Renal cortex interstitium (tissue), 11 donors: Measurements from ENCODE around the gene KCNH4. TPM values are rescaled to one million over a fixed set of nuclear protein-coding genes. Genes with fewer than 3 reads are reported as not detected.
"Not testable (repeated sequence)": the region's sequence is repeated elsewhere in the genome, so short reads cannot be mapped to it uniquely, and the experiment has no call there.

Experiments
- DNase-seq, 11 donors: peaks; one replicate each; pipeline ENCODE4 v3.0.0-alpha.2; 2013; ENCODE audit warnings: low read depth in 9 of 11, low spot score in 4 of 11; ENCODE audit errors: extremely low read depth in 1 of 11
- polyA plus RNA-seq, 3 donors: library from polyadenylated mRNA; unstranded; fragments of 120-200 nt; gene quantifications; one replicate each; pipeline ENCODE4 v1.2.1, GENCODE V29; 2013; ENCODE audit not compliant: insufficient read length in 3 of 3

The KCNH4 gene
- polyA plus RNA-seq, 3 donors, result 0.03 TPM; not detected in 1

DNA sequence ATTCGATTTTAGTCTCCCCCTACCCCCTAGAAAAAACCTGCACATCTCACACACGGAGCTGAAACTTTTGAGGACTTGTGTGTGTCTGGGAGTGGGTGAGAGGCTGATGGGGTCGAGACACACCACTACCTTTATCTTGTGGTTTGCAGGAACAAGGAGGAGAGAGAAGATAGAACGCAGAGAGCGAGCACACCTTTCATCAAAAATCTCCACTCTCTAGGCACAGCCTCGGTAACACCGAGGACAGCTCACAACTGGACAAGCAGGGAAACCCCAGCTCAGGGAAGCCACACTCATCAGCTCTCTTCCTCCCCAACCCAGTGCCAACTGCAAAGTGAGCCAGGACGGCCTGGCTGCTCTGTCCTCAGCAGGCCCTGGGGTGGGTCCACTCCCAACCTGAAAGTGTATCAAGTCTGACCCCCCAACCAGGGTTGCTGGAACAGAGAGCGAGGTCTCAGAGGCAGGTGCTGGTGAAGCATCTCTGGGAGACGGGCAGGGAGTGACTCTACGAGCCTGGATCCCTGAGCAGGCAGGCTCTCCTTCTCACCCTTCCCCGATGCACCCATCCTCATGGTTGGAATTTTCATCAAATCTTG, 18.6 kb upstream of the KCNH4 start:
- DNase-seq, result no peak

DNA sequence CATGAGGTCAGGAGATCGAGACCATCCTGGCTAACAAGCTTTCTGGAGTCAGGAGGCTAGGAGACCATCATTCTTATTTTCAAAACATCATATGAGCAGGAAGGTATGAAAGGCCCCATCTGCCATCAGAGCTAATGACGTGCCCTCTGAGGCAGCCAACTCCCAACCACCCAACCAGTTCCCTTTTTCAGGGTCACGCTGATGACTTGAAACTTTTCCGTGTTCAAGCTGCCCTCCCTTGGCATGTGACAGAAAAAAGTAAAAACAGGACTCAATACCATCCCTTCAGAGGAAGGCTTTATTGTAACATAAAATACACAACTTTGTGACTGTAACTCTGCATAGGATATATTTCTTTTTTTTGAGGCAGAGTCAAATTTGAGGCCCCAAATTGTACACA, 18.0 kb upstream of the KCNH4 start:
- no peak for DNase-seq

DNA sequence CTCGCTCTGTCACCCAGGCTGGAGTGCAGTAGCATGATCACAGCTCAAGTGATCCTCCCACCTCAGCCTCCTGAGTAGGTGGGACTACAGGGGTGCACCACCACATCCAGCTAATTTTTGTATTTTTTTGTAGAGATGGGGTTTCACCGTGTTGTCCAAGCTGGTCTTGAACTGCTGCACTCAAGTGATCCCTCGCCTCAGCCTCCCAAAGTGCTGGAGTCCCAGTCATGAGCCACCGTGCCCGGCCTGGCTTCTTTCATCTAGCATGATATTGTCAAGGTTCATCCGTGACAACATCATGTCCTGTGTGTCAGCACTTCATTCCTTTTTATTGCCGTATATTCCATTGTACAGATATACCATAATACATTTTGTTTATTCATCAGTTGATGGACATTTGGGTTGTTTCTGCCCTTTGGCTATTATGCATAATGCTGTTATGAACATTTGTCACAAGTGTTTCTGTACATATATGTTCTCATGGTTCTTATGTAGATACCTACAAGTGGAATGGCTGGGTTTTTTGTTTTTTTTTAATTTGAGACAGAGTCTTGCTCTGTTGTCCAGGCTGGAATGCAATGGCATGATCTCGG, 16.7 kb upstream of the KCNH4 start:
- no peak for DNase-seq

DNA sequence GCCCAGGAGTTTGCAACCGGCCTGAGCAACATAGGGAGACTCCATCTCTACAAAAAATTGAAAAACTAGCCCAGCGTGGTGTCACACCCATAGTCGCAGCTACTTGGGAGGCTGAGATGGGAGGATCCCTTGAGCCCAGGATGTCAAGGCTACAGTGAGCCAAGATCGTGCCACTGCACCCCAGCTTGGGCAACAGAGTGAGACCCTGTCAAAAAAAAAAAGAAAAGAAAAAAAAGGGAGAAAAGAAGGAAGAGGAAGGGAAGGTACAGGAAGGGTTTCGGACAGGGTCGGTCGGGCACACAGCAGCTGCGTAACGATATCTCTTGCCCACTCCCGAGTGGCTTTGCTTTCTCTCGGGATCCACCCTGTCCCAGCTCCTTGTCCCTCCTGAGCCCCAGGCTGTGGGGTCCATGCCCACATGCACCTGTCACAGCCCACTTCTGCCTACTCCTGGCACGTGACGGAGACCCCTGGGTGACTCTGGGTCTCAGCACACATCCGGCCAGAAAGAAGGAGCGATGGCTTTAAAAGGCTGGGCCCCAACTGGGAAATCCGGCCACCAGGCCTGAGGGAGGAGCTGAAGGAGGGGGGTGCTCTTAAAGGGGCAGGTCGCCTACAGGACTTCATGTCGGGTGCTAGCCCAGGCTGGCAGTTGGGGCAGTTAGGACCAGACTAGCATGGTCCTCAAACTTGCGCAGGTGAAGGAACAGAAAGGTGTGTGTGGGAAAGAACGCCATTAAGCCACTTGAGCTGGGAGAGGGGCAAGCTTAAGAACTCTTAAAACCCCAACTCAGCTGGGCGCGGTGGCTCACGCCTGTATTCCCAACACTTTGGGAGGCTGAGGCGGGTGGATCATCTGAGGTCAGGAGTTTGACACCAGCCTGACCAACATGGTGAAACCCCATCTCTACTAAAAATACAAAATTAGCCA, 13.3 kb upstream of the KCNH4 start, which contains the start of gene GHDC:
Gene GHDC, minus strand, starts transcription at position 526 of the 931 bp plus-strand sequence. CDS start 913 bp downstream, outside the sequence.
- peak; percentile 44 to 82 (median 75) for DNase-seq

DNA sequence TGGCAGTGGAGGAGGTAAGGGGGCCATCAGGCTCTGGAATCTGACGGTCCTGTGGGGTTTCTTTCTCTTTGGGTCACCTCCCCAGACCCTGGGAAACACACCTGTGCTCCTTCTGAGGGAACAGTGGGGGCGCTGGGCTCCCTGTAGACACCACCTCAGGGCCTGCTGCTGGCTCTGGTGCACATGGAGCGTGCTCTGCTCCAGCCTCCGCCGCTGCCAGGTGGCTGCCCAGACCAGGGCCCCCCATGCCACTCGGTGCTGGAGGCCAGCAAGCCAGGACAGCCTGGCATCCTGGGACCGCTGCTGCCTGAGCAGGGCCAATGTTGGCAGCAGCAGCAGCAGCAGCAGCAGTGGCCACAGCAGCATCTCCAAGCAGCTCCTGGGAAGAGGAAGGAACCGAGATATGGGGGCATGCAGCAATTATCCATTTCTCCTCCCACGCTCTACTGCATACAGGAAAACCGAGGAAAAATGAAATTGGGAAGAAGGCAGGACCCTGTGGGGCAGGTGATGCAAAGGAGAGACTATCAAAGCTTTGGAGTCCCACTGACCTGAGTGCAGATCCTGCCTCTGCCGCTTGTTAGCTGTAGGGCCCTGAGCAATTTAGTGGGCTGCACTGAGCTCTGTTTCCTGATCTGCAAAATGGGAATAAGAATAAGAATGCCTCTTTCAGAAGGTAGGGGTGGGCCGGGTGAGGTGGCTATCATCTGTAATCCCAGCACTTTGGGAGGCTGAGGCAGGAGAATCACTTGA, 12.4 kb upstream of the KCNH4 start:
- DNase-seq, result no peak

DNA sequence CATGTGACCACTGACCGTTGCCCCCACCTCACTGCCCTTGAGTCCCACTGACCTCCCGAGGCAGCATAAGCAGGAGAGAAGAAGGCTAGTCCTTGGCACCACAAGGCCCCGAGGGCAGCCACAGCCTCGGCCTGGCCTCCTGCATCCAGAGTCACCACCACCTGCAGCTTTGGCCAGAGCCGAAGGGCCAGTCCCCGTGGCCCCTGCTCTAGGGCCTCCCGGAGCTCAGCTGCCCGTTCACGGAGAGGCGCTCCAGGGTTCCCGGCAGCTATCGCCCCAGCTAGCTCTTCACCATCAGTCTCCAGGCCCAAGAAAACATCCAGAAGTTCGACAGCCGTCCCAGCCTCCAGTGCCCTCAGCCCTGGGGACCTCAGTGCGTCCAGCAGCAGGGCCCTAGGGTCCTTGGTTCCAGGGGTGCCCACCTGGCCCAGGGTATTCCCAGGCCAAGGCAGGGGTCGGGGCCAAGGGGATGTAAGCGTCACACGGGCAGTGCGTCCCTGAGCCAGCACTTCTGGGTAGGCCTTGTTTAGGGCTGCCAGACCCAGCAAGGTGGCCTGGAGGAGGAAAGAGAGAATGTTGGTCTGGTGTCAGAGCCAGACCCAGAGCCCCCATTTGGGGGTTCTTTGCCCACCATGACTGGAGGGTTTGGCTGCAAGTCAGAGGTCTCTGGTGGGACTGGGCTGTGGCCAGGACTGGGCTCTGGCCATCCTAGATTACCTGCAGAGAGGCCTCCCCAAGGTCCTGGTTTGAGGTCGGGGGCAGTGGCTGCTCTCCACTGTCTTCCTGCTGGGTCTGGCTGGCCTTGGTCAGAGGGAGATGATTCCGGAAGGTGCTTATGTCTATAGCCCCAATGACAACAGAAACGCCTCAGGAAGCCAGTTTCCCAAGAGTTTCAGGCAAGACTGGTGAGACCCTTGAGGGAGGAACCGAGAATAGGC, 11.5 kb upstream of the KCNH4 start:
- no peak for DNase-seq

DNA sequence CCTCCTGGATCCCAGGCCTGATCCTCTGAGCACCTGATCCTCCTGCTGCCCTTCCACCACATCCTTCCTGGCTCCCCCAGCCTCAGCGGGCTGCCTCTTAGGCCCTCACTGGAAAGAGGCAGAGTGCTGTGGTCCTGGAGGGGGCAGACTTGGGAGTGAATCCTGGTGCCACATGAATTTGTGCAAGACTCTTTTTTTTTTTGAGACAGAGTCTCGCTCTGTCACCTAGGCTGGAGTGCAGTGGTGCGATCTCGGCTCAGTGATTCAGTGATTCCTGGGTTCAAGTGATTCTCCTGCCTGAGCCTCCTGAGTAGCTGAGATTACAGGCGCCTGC, 10.3 kb upstream of the KCNH4 start:
- no peak for DNase-seq

DNA sequence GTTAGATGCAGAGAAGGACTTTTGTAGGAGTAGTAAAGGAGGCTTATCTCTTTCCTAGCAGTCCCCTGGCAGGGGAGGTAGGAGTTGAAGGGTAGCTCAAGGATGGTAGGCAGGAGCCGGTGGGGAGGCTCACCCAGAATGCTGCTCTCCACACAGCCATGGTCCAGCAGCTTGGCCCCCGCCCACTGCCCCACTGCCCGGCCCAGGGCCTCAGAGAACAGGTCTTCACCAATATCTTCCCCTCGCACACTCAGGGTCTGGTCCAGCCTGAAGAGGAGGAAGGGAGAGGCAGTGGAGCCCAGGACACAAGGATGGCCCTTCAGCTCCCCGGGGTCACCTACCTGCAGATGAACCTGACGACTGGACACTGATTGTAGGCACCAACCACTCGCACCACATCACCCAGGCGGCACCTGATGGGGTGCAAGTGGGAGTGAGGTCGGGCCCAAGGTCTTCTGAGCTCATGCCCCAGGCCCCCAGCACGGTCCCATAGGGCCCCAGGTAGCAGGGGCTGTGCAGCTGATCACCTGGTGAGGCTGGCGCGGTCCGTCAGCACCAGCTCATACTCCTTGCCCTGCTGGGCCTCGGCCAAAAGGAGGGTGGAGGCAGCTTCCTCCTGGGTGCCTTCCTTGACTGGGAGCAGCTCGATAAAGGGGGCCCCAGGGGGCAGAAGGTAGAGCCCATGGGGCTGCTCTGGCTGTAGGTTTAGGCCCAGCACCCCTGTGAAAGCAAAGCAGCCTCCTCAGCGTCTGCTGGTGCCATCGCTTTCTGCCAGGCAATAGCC, 9.7 kb upstream of the KCNH4 start:
- DNase-seq, result no peak

DNA sequence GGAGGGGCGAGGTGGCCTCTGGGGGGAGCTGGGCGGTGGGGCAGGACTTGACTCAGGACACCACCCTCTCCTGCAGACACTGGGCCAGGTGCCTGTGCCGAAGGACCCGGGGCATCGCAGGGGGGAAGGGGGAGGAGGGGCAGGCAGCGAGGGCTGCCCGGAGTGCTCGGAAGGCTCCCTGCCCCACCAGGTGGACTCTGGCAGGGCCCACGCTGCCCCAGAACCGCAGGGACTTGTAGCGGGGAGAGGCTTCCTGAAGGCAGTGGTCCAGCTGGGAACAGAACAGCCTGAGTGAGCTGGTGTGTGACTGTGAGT, 8.7 kb upstream of the KCNH4 start:
- no peak for DNase-seq

DNA sequence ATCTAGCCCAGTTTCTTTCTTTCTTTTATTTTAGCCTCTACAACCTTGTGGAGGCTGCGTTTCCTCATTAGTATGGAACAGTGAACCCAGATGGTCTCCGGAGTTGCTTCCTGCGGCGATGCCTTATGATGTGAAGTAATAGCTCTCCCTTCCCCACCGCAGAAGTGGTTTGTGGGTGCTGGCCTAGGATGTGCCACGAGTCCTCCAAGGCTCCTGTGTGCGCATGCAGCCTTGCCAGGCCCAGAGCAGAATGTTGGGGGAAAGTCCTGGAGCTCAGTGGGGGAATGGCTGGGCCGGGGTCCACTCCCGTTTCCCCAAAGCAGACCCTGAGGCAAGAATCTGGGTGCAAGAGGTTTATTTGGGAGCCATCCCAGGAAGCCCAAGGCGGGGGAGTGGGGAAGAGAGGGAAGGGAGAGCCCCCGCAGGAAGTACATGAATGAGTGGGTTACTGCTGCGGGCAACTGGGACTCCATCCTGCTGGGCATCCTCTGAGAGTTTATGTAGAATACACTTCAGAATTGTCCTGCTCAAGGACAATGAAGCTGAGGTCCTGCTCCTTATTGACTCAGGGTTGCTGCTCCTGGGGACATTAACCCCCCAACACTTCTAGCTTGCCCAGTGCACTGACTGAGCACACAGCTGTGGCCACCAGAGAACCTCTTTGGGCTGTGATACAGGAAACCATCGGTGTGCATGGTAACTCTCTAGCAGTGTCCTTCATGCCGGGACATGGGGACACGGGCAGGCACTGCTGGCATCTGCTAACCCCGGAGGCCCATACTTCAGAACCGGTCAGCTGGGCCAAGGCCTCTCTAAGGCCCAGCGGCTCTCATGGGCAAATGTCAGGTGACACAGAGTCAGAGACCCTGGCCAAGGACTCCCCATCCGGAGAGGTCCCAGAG, 8.1 kb upstream of the KCNH4 start:
- DNase-seq, result no peak

DNA sequence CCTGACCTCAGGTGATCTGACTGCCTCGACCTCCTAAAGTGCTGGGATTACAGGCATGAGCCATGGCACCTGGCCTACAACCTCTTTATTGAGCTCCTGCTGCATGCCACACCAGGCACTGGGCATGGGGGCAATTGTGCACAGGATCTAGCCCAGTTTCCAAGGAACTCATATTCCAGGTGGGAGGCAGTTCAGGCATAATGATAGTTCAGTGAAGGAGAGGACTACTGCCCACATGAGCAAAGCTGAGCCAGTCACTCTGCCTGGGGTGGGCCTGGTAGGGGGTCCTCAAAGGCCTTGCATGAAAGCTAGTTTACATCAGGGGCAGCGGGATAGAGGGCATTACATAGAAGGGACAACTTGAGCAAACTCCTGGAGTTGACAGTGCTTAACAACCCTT, 6.9 kb upstream of the KCNH4 start:
- no peak for DNase-seq

DNA sequence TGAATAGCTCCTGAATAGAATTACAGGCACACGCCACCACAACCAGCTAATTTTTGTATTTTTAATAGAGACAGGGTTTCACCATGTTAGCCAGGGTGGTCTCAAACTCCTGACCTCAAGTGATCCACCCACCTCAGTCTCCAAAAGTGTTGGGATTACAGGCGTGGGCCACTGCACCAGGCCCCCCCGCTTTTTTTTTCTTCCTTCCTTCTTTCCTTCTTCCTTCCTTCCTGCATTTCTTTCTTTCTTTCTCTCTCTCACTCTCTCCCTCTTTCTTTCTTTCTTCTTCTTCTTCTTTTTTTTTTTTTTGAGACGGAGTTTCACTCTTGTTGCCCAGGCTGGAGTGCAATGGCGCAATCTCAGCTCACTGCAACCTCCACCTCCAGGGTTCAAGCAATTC, 5.2 kb upstream of the KCNH4 start:
- not testable (repeated sequence) for DNase-seq

DNA sequence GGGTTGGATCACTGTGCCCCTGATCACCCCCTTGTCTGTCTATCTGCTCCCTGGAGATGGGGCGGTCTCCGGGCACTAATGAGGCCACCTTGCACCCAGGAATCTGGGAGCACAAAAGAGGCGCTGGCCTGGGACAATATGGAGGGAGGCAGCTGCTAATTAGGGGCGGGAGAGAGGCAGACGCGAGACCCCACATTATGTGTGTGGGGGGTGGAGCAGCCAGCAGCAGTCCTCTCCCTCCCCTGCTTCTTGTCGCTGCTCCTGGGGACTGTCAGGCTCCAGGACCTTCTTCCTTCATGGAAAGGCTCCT, 4.6 kb upstream of the KCNH4 start:
- DNase-seq, result no peak

DNA sequence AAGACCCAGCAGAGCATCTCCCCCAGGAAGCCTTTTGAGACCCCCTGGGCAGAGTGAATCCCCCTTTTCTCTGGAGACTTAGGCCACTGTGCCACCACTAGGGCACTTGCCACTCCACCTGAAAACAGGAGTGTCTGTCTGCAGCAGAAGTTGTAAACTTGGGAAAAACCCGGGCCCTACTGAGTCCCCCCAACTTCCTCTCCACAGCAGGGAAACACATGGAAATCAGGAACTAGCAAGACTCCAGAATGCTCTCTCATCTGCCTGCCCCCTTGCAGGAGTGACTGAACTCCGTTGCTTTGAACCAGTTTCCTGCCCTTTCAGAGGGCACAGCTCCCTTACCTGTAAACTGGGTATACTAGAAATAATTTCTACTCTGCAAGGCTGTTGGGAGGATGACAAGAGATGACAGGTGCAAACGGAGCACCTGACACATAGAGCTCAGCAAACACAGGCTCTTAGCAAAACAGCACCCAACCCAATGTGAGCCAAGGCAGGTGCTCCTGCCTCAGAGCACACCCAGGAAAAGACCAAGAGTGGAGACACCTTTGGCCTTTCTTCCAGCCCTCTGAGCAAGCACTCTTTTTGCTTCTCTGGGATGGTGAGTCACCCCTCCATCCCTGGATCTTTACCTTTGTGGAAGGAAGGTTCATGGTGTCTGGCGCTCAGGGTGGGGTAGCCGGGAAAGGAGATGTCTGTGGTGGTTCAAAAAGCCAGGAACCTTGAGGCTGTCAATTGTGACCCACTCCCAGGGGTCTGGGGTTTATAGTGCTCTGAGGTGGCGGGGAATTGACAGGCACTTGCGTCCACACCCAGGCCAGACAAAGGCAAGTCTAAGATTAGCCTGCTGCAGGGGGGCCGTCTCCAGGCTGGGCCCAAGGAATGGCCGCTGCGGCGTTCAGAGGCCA, 4.0 kb upstream of the KCNH4 start, which contains the start of gene HCRT:
Gene HCRT, minus strand, starts transcription at position 740 of the 908 bp plus-strand sequence. Its CDS starts 87 bp downstream, at position 653.
- DNase-seq, result no peak

DNA sequence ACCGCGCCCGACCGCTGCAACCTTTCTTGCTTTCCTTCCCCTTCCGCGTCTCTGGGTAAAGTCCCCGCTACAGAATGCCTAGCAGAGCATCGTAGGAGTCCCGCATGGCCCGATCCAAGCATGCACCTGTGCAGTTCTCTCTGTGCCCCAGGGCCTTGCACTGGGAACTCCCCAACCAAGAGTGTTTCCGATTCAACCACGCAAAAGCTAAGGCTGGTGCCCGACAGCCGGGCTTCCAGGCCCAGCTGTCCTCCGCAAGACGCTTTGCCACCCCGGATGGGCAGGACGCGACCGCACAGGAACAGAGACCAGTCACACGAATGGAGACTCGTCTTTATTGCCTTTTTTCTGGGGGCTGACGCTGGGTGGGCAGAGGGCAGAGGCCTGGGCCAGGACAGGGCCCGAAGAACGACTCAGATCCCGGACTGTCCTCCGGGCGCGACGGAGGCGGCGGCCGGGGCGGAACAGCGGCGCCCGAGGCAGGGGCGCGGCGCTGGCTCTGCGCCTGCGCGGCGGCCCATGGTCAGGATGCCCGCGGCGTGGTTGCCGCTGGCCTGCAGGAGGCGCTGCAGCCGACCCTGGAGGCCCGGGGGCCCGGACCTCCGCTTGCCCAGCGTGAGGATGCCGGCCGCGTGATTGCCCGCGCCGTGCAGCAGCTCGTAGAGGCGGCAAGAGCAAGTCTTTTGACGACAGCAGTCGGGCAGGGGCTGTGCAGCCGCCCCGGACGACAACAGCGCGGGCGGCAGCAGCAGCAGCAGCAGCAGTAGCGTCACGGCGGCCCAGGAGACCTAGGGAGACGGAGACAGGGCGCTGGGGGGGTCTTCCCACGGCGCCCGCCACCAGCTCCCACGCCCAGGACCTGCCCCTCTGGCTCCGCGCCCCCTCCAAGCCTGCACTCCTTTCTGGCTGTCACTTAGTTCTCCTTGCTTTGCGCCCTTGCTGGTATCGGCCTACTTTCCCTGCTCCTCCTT, 3.1 kb upstream of the KCNH4 start:
- peak in 9 of 11 donors; percentile 41 to 70 (median 58) for DNase-seq
